ENCODE measurements around the gene NOP58.

GRCh38 chr2:202306034-202306433 is 40.5 kb downstream of the NOP58 start:
- TF ChIP-seq CTCF (conservative IDR thresholded peaks at IDR 0.05; ENCODE audit: low read depth, low read length): no peak
- TF ChIP-seq BHLHE40 (IDR thresholded peaks at IDR 0.05; ENCODE audit: low read depth, low read length): no peak
- TF ChIP-seq CEBPB (IDR thresholded peaks at IDR 0.05; ENCODE audit: low read depth, low read length): no peak
- TF ChIP-seq POLR2A (IDR thresholded peaks at IDR 0.05; ENCODE audit: low read depth, low read length): no peak
- TF ChIP-seq RAD21 (IDR thresholded peaks at IDR 0.05; ENCODE audit: low read length): no peak
- no peak for TF ChIP-seq RFX5 (IDR thresholded peaks at IDR 0.05; ENCODE audit: low read depth, low read length)

Measured in IMR-90 (cell line).